Measurements from ENCODE around the gene GPRC5C. TPM values are rescaled to one million over a fixed set of nuclear protein-coding genes. Genes with fewer than 3 reads are reported as not detected.

The GPRC5C gene
- total and polyA plus RNA-seq, 2 donors (not counting 1 experiment from before 2014, with no cell fraction given), result 0.66 to 1.1 TPM

DNA sequence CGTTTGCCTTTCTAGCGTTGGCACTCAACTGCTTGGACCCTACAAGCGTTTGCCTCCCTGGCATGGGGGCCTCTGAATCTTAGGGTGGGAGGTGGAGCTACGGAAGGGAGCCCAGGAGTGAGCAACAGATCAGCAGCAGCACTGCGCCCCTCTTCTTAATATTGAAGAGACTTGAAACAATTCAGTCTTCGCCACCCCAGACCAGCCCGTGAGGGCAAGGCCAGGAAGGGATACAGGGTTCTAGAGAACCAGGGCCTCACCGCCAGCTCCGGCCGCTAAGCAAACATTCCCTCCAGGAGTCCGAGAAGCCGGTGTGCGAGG is 1.5 kb upstream of the GPRC5C start:
- peaks cover 42% of the 10 kb centered on the region for H3K27me3 Mint-ChIP-seq
- Histone ChIP-seq H3K4me1 (ENCODE audit: control insufficient read depth in 2 of 2, insufficient read depth in 2 of 2, low read length in 2 of 2) (peaks cover 27% of the 10 kb centered on the region in 2 donors), H3K79me2 (ENCODE audit: control insufficient read depth, insufficient read depth, low read length) (no peaks in the 10 kb centered on the region), H2AFZ (ENCODE audit: insufficient read depth, low read depth, low read length, poor library complexity, severe bottlenecking) (no peak overlapping the region), H3K27me3 (replicated peaks in 1 of 4; ENCODE audit: control extremely low read depth in 1 of 4, control insufficient read depth in 3 of 4, insufficient read depth in 4 of 4, low read length in 3 of 4) (peaks cover 0 to 54% (median 24%) of the 10 kb centered on the region in 4 experiments), H3K4me3 (ENCODE audit: control extremely low read depth in 1 of 5, extremely low read depth in 1 of 5, insufficient read depth in 1 of 5, low read depth in 2 of 5, low read length in 4 of 5) (no peak overlapping the region), H3K9ac (ENCODE audit: low read length) (no peak overlapping the region), H3K4me2 (replicated peaks; ENCODE audit: low read depth, low read length, poor library complexity, severe bottlenecking) (peak overlapping the region; percentile 84), H4K20me1 (ENCODE audit: control insufficient read depth, insufficient read depth, low read length, poor library complexity, severe bottlenecking) (no peaks in the 10 kb centered on the region), H3K27ac (ENCODE audit: low read length in 2 of 2) (no peak overlapping the region), H3K36me3 (replicated peaks in 1 of 2; ENCODE audit: control extremely low read depth in 1 of 2, control insufficient read depth in 1 of 2, extremely low read depth in 1 of 2, insufficient read depth in 2 of 2, low read length in 1 of 2) (no peaks in the 10 kb centered on the region), H3K9me3 (ENCODE audit: control extremely low read depth in 1 of 3, control insufficient read depth in 2 of 3, insufficient read depth in 1 of 3, low read length in 2 of 3) (peaks cover 0 to 25% (median 0%) of the 10 kb centered on the region in 3 donors)
- peak overlapping the region; percentile 57 for H3K4me3 Mint-ChIP-seq
- no peak for ATAC-seq (ENCODE audit: low read depth)
- peaks cover 16% of the 10 kb centered on the region for H3K4me1 Mint-ChIP-seq
- TF ChIP-seq, protein P1, sequence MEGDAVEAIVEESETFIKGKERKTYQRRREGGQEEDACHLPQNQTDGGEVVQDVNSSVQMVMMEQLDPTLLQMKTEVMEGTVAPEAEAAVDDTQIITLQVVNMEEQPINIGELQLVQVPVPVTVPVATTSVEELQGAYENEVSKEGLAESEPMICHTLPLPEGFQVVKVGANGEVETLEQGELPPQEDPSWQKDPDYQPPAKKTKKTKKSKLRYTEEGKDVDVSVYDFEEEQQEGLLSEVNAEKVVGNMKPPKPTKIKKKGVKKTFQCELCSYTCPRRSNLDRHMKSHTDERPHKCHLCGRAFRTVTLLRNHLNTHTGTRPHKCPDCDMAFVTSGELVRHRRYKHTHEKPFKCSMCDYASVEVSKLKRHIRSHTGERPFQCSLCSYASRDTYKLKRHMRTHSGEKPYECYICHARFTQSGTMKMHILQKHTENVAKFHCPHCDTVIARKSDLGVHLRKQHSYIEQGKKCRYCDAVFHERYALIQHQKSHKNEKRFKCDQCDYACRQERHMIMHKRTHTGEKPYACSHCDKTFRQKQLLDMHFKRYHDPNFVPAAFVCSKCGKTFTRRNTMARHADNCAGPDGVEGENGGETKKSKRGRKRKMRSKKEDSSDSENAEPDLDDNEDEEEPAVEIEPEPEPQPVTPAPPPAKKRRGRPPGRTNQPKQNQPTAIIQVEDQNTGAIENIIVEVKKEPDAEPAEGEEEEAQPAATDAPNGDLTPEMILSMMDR (IDR thresholded peaks at IDR 0.05), result no peak
- TF ChIP-seq EZH2 (IDR thresholded peaks at IDR 0.05; ENCODE audit: borderline replicate concordance, insufficient read depth, low read depth, low read length, poor library complexity, severe bottlenecking), result no peak
- H3K9me3 Mint-ChIP-seq (ENCODE audit: insufficient read depth), result no peaks in the 10 kb centered on the region
- 7% methylated on average over 12 of the region's 13 CpGs for WGBS (ENCODE audit: insufficient coverage)
- H3K27ac Mint-ChIP-seq, result peak overlapping the region; percentile 74
- intact Hi-C loops (cut with micrococcal nuclease), result no loop called here
- DNase-seq, result no peak
- POLR2A ChIA-PET, result no interaction called here
- CTCF ChIA-PET, result no interaction called here

DNA sequence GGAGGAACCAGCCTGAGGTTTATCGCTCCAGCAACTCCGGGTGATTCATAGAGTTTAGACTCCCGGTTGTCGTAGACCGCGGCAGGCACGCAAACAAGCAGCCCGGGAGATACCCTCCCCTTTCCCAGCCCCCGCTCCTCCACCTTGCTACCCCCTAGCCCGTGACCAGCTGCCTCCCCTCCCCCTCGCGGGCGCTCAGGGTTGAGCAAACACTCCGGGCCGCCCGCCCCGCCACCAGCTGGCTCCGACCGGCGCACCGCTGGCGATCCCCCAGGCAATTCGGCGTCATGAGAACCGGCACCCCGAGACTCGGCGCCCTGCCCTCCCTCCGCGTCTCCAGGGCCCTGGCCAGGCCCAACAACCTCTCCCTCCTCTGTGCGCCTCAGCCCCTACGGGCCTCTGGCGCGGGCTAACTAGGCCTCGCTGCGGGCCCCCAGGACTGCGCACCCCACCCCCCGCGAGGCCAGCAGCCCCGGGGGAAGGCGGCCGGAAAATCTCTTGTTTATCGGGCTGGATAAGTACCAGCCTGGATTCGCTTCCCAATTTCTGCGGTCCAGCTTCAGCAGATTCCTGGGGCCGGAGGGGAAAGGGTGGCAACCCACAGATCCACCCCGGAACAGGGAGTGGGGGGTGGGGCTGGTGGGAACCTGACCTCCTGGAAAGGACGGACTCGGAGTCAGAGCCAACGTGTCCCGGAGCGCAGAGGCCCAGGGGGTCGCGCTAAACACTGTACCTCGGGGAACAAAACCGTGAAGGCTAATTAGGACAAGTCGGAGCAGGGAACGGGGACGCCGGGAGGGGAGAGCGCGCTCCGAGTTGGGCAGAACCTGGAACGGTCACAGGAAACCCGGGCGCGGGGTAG is 951 bp upstream of the GPRC5C start:
- H4K20me1 ChIP-seq (ENCODE audit: control insufficient read depth, insufficient read depth, low read length, poor library complexity, severe bottlenecking), result no peaks in the 10 kb centered on the region
- no peaks in the 10 kb centered on the region for H3K36me3 ChIP-seq (replicated peaks in 1 of 2; ENCODE audit: control extremely low read depth in 1 of 2, control insufficient read depth in 1 of 2, extremely low read depth in 1 of 2, insufficient read depth in 2 of 2, low read length in 1 of 2)
- peaks cover 27% of the 10 kb centered on the region in 2 donors for H3K4me1 ChIP-seq (ENCODE audit: control insufficient read depth in 2 of 2, insufficient read depth in 2 of 2, low read length in 2 of 2)
- H3K27me3 Mint-ChIP-seq, result peaks cover 46% of the 10 kb centered on the region
- peak overlapping the region; percentile 42 for H3K9ac ChIP-seq (ENCODE audit: low read length)
- H3K27me3 ChIP-seq (replicated peaks in 1 of 4; ENCODE audit: control extremely low read depth in 1 of 4, control insufficient read depth in 3 of 4, insufficient read depth in 4 of 4, low read length in 3 of 4), result peaks cover 0 to 54% (median 24%) of the 10 kb centered on the region in 4 experiments
- H3K4me3 ChIP-seq (ENCODE audit: control extremely low read depth in 1 of 5, extremely low read depth in 1 of 5, insufficient read depth in 1 of 5, low read depth in 2 of 5, low read length in 4 of 5), result peak overlapping the region in 3 of 5 experiments; percentile 33 to 36 (median 35)
- DNase-seq (peak; percentile 46), ATAC-seq (ENCODE audit: low read depth) (peak; percentile 59)
- no peak overlapping the region for H3K27ac ChIP-seq (ENCODE audit: low read length in 2 of 2)
- peak overlapping the region; percentile 56 for H2AFZ ChIP-seq (ENCODE audit: insufficient read depth, low read depth, low read length, poor library complexity, severe bottlenecking)
- H3K4me3 Mint-ChIP-seq, result peak overlapping the region; percentile 69
- no peaks in the 10 kb centered on the region for H3K9me3 Mint-ChIP-seq (ENCODE audit: insufficient read depth)
- H3K27ac Mint-ChIP-seq, result peak overlapping the region; percentile 6
- peak overlapping the region; percentile 84 for H3K4me2 ChIP-seq (replicated peaks; ENCODE audit: low read depth, low read length, poor library complexity, severe bottlenecking)
- TF ChIP-seq EZH2 (IDR thresholded peaks at IDR 0.05; ENCODE audit: borderline replicate concordance, insufficient read depth, low read depth, low read length, poor library complexity, severe bottlenecking), result no peak
- TF ChIP-seq, protein P1 (IDR thresholded peaks at IDR 0.05), result no peak
- ChIA-PET POLR2A (no interaction called here), CTCF (no interaction called here)
- no peaks in the 10 kb centered on the region for H3K79me2 ChIP-seq (ENCODE audit: control insufficient read depth, insufficient read depth, low read length)
- H3K4me1 Mint-ChIP-seq, result peaks cover 16% of the 10 kb centered on the region
- WGBS (ENCODE audit: insufficient coverage), result 4% methylated on average over 67 of the region's 67 CpGs
- intact Hi-C loops (cut with micrococcal nuclease), result no loop called here
- peaks cover 0 to 25% (median 0%) of the 10 kb centered on the region in 3 donors for H3K9me3 ChIP-seq (ENCODE audit: control extremely low read depth in 1 of 3, control insufficient read depth in 2 of 3, insufficient read depth in 1 of 3, low read length in 2 of 3)

Measured in B cell (primary cell).